ENCODE data around the gene RARB.

DNA sequence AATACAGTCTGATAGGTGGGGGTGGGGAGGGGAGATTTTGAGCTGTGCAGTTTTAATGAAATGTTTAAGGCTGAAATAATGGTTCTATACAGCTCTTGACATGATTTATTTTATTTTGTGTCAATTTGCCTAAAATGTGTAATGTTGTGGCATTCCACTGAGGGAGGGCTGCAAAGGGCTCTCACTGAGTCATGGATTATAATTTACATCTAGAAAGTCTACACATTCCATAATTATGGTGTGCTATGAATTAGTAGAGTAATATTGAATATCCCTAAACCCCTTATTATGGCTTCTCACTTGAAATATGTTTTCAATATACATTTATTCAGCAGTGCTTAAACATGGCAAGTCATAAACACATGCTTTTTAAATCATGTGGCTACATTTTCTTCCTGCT, 103.9 kb downstream of the RARB start:
- TF ChIP-seq ZFP30 (CRISPR knock-in tag; IDR thresholded peaks at IDR 0.05): no peak
- no peak for TF ChIP-seq TCF4 (CRISPR knock-in tag; IDR thresholded peaks at IDR 0.05; ENCODE audit: borderline replicate concordance)
- no peak for TF ChIP-seq ZFP3 (CRISPR knock-in tag; IDR thresholded peaks at IDR 0.05)

Data from SK-N-SH treated with all-trans-retinoic acid at 6 μM for 48 hours (cell line).